Spinal cord (tissue), 10 donors: Measurements from ENCODE around the gene MRPS5. TPM values are rescaled to one million over a fixed set of nuclear protein-coding genes. Genes with fewer than 3 reads are reported as not detected.
A peak's percentile ranks its signal among the peaks of the same experiment; 100 is the strongest.
"Not testable (repeated sequence)": the region's sequence is repeated elsewhere in the genome, so short reads cannot be mapped to it uniquely, and the experiment has no call there.

ENCODE experiments used
- DNase-seq, 6 donors: peaks; one replicate each; pipeline versions ENCODE4 v3.0.0 to v3.0.0-alpha.2; 2013 to 2015; ENCODE audit warnings: low spot score in 6 of 6, low read depth in 4 of 6
- H3K27ac ChIP-seq: one replicate; pipeline ENCODE4 v1.5.1; 2013; ENCODE audit warnings: low read depth, low read length, control low read depth
- H3K27me3 ChIP-seq: one replicate; pipeline ENCODE4 v1.6.1; 2013; ENCODE audit warnings: low read length; ENCODE audit not compliant: control insufficient read depth, insufficient read depth
- H3K36me3 ChIP-seq: one replicate; pipeline ENCODE4 v1.6.1; 2013; ENCODE audit warnings: low read length; ENCODE audit not compliant: control insufficient read depth, insufficient read depth
- H3K4me1 ChIP-seq: one replicate; pipeline ENCODE4 v1.6.1; 2013; ENCODE audit warnings: low read length; ENCODE audit not compliant: control insufficient read depth, insufficient read depth
- H3K4me3 ChIP-seq: one replicate; pipeline ENCODE4 v1.5.1; 2013; ENCODE audit warnings: low read depth, low read length, control low read depth
- H3K9me3 ChIP-seq: one replicate; pipeline ENCODE4 v1.6.1; 2013; ENCODE audit warnings: low read length; ENCODE audit not compliant: control insufficient read depth, insufficient read depth
- WGBS: methylation state at CpG from one replicate; pipeline ENCODE4 v1.1.5; 2013; ENCODE audit warnings: missing lambda C conversion rate; ENCODE audit not compliant: insufficient coverage; 5-methylcytosine and 5-hydroxymethylcytosine counted together
- polyA plus RNA-seq, 2 donors: library from polyadenylated mRNA; unstranded; fragments of 120-200 nt; gene quantifications; one replicate each; pipeline ENCODE4 v1.2.1, GENCODE V29; 2013; ENCODE audit not compliant: insufficient read length in 2 of 2
- total RNA-seq, 2 donors: library from RNA; depleted of rRNA in 1 of 2; stranded (reverse); fragments of 120-200 nt in 1 of 2; fragments of >200 nt in 1 of 2; gene quantifications; one replicate each; pipeline versions ENCODE4 v1.2.3 to v1.2.4, GENCODE V29; 2013 to 2014
- donor health status: healthy.

The MRPS5 gene
- total and polyA plus RNA-seq, 4 donors: 53.0 to 86.6 (median 62.9) TPM

DNA sequence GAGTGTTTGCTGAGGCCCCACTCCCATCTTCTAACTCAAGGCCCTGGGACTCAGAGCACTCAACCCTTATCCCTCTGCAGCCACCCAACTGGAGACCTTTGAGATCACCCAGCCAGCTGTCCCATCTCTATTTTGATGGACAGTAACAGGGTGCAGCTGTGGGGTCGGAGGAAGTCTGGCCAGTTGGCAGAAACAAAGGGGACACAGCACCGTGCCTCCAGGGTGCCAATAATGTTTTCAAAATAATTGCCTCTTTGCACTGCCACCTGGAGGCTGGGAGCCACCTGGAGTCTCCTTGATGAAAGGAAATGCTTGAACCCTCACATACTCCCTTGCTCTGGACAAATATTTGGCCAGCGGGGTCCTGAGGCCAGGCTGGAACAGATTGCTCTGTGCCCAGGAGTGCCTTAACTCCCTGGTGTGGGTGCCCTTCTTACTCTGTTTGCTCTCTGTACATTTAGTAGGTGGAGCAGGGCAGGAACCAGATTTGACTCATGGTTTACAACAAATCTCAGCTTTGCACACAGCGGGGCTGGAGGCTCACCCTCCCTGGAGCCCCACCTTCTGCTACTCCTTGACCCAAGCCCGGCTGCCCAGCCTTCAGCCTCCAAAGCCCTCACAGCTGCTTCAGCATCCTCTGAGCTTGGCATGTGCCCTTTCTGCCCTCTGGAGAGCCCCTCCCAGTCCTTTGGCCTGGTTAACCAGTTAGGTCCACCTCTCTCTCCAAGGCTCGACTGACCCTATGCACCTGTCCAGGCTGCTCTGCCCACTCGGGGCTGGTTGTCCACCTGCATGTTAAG, 78.9 kb downstream of the MRPS5 start:
- no peak for DNase-seq
- no peak overlapping the region for H3K27ac ChIP-seq
- no peaks in the 10 kb centered on the region for H3K27me3 ChIP-seq
- no peak overlapping the region for H3K4me3 ChIP-seq
- WGBS: 57% methylated on average over 7 of the region's 7 CpGs
- no peaks in the 10 kb centered on the region for H3K9me3 ChIP-seq
- peaks cover 25% of the 10 kb centered on the region for H3K4me1 ChIP-seq
- no peaks in the 10 kb centered on the region for H3K36me3 ChIP-seq

DNA sequence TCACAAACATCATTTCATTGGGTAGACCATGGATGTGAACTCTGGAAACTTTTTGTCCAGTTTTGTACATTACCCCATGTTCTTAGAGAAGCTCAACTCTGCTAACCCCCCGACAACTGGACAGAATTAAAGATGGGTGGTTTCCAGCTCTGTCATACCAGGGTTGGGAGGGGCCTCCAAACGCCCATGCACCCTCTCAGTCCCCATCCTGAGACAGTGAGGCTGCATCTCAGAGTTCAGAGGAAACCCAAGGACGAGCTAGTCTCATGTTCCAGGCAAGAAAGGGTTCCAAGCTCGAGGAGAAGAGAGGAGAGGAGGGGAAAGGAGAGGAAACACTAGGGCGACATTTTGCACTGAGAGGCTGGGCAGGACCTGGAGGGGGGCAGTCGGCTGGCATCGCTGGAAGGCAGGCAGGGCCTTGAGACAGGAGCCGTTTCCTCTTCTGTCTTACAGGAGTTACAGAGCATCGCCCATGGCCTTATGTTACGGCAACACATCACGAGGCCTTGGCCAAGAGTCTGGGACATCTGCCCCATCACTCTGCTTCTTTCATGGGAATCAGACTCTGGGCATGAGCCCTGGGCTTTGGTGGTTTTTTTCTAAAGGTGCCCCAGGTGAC, 79.7 kb downstream of the MRPS5 start:
- H3K4me3 ChIP-seq: no peak overlapping the region
- 93% methylated on average over 11 of the region's 11 CpGs for WGBS
- H3K4me1 ChIP-seq: peaks cover 25% of the 10 kb centered on the region
- H3K27me3 ChIP-seq: no peaks in the 10 kb centered on the region
- no peaks in the 10 kb centered on the region for H3K36me3 ChIP-seq
- H3K27ac ChIP-seq: peak overlapping the region; percentile 82
- no peak for DNase-seq
- H3K9me3 ChIP-seq: no peaks in the 10 kb centered on the region

DNA sequence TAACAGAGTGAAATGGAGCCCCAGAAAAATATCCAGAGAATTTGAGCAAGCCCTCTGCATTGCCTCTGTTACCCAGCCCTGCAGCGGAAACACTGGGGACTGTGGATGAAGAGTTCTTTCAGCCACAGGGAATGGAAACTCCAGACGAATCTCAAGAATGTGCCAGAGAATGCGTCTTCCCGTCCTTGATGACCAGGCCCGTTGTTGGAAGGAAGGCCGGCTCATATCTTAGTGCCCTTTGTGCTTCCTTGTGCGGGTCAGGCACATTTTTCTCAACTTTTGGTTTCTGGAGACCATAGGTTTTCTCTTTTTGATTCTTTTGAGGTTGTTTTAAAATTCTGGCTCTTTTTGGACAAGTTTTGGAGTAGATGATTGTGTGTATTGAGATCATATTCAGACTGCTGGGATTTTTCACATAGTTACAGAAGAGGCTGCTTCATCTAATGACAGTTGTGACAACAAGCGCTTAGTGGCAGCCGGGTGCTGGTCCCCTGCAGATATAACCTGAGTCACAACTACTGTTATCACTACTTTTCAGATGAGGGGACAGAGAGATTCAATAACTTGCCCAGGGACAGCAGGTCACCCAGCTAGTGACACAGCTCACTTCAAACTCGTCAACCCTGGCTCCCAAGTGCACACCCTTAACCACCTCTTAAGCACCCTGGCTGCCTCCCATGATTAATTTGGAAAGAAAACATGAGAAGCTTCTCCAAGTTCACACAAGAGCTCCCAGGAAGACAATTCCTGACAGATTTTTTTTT, 80.4 kb downstream of the MRPS5 start:
- Histone ChIP-seq H3K4me3 (no peak overlapping the region), H3K27ac (peak overlapping the region; percentile 82), H3K27me3 (no peaks in the 10 kb centered on the region), H3K36me3 (no peaks in the 10 kb centered on the region), H3K9me3 (no peaks in the 10 kb centered on the region), H3K4me1 (peaks cover 25% of the 10 kb centered on the region)
- no peak for DNase-seq
- WGBS: 86% methylated on average over 9 of the region's 10 CpGs

DNA sequence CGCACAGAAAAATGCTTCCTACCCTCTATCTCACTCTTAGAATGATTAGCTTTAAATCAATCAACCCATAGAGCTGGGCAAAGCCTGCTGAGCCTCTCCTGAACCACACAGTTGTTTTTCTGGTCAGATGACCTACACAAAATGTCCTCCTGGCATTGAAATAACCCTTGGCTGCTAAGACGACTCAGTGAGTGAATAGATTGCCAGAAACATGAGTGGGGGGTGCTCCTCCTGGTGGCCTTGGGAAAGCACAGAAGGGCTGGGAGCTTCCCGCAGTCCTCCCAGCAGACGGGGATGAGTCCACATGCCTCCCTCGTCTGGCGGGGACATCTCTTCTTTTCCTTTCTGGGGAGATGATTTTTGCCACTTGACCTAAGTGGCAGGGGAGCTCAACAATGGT, 81.2 kb downstream of the MRPS5 start:
- Histone ChIP-seq H3K27me3 (no peaks in the 10 kb centered on the region), H3K4me3 (no peak overlapping the region), H3K9me3 (no peaks in the 10 kb centered on the region), H3K36me3 (no peaks in the 10 kb centered on the region), H3K27ac (peak overlapping the region; percentile 82), H3K4me1 (peaks cover 25% of the 10 kb centered on the region)
- DNase-seq: no peak
- WGBS: 44% methylated on average over 4 of the region's 6 CpGs

DNA sequence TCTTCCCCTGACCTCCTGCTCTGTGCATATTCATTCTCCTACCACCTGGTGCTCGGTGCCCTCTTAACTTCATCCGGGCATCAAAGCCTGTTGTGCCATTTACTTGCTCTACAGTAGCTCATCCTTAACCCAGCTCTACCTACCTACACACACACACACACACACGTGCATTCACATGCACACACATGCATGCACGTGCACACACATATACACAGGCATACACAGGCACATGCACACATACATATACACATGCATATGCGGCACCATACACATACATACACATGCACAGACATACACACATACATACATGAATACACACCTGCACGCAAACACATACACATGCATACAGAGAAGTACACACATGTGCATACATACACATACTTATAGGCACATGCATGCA, 81.6 kb downstream of the MRPS5 start:
- no peak for DNase-seq
- 82% methylated on average over 6 of the region's 6 CpGs for WGBS
- H3K9me3 ChIP-seq: no peaks in the 10 kb centered on the region
- H3K4me1 ChIP-seq: peaks cover 25% of the 10 kb centered on the region
- H3K36me3 ChIP-seq: no peaks in the 10 kb centered on the region
- no peak overlapping the region for H3K4me3 ChIP-seq
- no peaks in the 10 kb centered on the region for H3K27me3 ChIP-seq
- H3K27ac ChIP-seq: no peak overlapping the region

GRCh38 chr2:95039363-95039762, 82.2 kb downstream of the MRPS5 start:
- Histone ChIP-seq H3K36me3 (no peaks in the 10 kb centered on the region), H3K27me3 (no peaks in the 10 kb centered on the region), H3K4me3 (no peak overlapping the region), H3K27ac (peak overlapping the region; percentile 6), H3K4me1 (peaks cover 28% of the 10 kb centered on the region), H3K9me3 (no peaks in the 10 kb centered on the region)
- no peak for DNase-seq
- 88% methylated on average over 1 of the region's 1 CpG for WGBS

- H3K4me1 ChIP-seq: peaks cover 31% of the 10 kb centered on the region
- no peak overlapping the region for H3K4me3 ChIP-seq
- WGBS: 97% methylated on average over 3 of the region's 4 CpGs
- no peak overlapping the region for H3K27ac ChIP-seq
- no peaks in the 10 kb centered on the region for H3K27me3 ChIP-seq
- no peaks in the 10 kb centered on the region for H3K9me3 ChIP-seq
- DNase-seq: no peak
- H3K36me3 ChIP-seq: no peaks in the 10 kb centered on the region
Observed at GRCh38 chr2:95038635-95039298, 82.8 kb downstream of the MRPS5 start.

GRCh38 chr2:95037841-95038585, 83.6 kb downstream of the MRPS5 start:
- not testable (repeated sequence) for H3K9me3 ChIP-seq, H3K27me3 ChIP-seq, H3K36me3 ChIP-seq, H3K27ac ChIP-seq, DNase-seq, H3K4me3 ChIP-seq
- whole genome bisulfite sequencing: 90% methylated on average over 3 of the region's 3 CpGs
- peaks cover 29% of the 10 kb centered on the region for H3K4me1 ChIP-seq

GRCh38 chr2:95037384-95037839, 84.2 kb downstream of the MRPS5 start:
- no peaks in the 10 kb centered on the region for H3K36me3 ChIP-seq
- H3K9me3 ChIP-seq: no peaks in the 10 kb centered on the region
- no peak for DNase-seq
- peaks cover 28% of the 10 kb centered on the region for H3K4me1 ChIP-seq
- 100% methylated on average over 2 of the region's 2 CpGs for WGBS
- H3K4me3 ChIP-seq: no peak overlapping the region
- H3K27ac ChIP-seq: no peak overlapping the region
- H3K27me3 ChIP-seq: peaks cover 5% of the 10 kb centered on the region
